Measurements from ENCODE around the gene DRD4.

DNA sequence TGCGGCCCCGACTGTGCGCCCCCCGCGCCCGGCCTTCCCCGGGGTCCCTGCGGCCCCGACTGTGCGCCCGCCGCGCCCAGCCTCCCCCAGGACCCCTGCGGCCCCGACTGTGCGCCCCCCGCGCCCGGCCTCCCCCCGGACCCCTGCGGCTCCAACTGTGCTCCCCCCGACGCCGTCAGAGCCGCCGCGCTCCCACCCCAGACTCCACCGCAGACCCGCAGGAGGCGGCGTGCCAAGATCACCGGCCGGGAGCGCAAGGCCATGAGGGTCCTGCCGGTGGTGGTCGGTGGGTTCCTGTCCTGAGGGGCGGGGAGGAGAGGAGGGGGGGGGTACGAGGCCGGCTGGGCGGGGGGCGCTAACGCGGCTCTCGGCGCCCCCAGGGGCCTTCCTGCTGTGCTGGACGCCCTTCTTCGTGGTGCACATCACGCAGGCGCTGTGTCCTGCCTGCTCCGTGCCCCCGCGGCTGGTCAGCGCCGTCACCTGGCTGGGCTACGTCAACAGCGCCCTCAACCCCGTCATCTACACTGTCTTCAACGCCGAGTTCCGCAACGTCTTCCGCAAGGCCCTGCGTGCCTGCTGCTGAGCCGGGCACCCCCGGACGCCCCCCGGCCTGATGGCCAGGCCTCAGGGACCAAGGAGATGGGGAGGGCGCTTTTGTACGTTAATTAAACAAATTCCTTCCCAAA is 3.1 kb downstream of the DRD4 start:
- no peak for TF ChIP-seq BHLHE40 (IDR thresholded peaks at IDR 0.05; ENCODE audit: low read depth, low read length)
- TF ChIP-seq NR3C1 (IDR thresholded peaks at IDR 0.05): no peak
- TF ChIP-seq, protein P1, sequence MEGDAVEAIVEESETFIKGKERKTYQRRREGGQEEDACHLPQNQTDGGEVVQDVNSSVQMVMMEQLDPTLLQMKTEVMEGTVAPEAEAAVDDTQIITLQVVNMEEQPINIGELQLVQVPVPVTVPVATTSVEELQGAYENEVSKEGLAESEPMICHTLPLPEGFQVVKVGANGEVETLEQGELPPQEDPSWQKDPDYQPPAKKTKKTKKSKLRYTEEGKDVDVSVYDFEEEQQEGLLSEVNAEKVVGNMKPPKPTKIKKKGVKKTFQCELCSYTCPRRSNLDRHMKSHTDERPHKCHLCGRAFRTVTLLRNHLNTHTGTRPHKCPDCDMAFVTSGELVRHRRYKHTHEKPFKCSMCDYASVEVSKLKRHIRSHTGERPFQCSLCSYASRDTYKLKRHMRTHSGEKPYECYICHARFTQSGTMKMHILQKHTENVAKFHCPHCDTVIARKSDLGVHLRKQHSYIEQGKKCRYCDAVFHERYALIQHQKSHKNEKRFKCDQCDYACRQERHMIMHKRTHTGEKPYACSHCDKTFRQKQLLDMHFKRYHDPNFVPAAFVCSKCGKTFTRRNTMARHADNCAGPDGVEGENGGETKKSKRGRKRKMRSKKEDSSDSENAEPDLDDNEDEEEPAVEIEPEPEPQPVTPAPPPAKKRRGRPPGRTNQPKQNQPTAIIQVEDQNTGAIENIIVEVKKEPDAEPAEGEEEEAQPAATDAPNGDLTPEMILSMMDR (IDR thresholded peaks at IDR 0.05): no peak

Measured in A549 (cell line).